DND-41 (cell line): ENCODE data around the gene LIMK2.

Experiments used
- ATAC-seq: fragments of 200-7000 bp; cut with Tn5 transposase; 3 replicates; pipeline ENCODE4 v1.9.1; 2021; ENCODE audit warnings: low read depth; ENCODE audit not compliant: insufficient read depth
- DNase-seq: peaks from one replicate; pipeline ENCODE4 v3.0.0-alpha.2; 2020
- H2AFZ ChIP-seq: 2 replicates; pipeline ENCODE4 v1.6.0; 2012; ENCODE audit warnings: low read depth, low read length
- H3K27ac ChIP-seq: 2 replicates; pipeline ENCODE4 v1.5.1; 2012; ENCODE audit warnings: low read length, inconsistent platforms
- H3K27me3 ChIP-seq: fragments of 200-600 bp; sonication (generic); 2 replicates; pipeline ENCODE4 v1.6.0; 2012; ENCODE audit warnings: low read length, mild to moderate bottlenecking, inconsistent platforms; ENCODE audit not compliant: insufficient read depth, poor library complexity
- H3K36me3 ChIP-seq: 2 replicates; pipeline ENCODE4 v1.5.1; 2012; ENCODE audit warnings: low read length, inconsistent platforms; ENCODE audit not compliant: insufficient read depth
- H3K4me1 ChIP-seq: 2 replicates; pipeline ENCODE4 v1.5.1; 2012; ENCODE audit warnings: mild to moderate bottlenecking, low read length; ENCODE audit not compliant: insufficient read depth
- H3K4me2 ChIP-seq: 2 replicates; pipeline ENCODE4 v1.6.0; 2012; ENCODE audit warnings: mild to moderate bottlenecking, moderate library complexity, low read length, inconsistent platforms; ENCODE audit not compliant: insufficient read depth
- H3K4me3 ChIP-seq, 2 experiments: fragments of 200-600 bp in 1 of 2; shearing (Covaris generic) in 1 of 2; 2 replicates each; pipeline ENCODE4 v1.5.1; 2012 to 2016; ENCODE audit warnings: inconsistent platforms in 2 of 2, low read length in 2 of 2, mild to moderate bottlenecking in 2 of 2, low read depth in 1 of 2, moderate library complexity in 1 of 2
- H3K79me2 ChIP-seq: 2 replicates; pipeline ENCODE4 v1.6.0; 2012; ENCODE audit warnings: low read length, inconsistent platforms; ENCODE audit not compliant: insufficient read depth
- H3K9ac ChIP-seq: 2 replicates; pipeline ENCODE4 v1.6.0; 2012; ENCODE audit warnings: low read depth, mild to moderate bottlenecking, inconsistent platforms, low read length, moderate library complexity
- H3K9me3 ChIP-seq: 2 replicates; pipeline ENCODE4 v1.5.1; 2012; ENCODE audit warnings: low read length, moderate library complexity, mild to moderate bottlenecking, inconsistent platforms; ENCODE audit not compliant: insufficient read depth, severe bottlenecking
- H4K20me1 ChIP-seq: 2 replicates; pipeline ENCODE4 v1.6.0; 2012; ENCODE audit warnings: low read length; ENCODE audit not compliant: insufficient read depth
- CTCF ChIP-seq: IDR thresholded peaks from 2 replicates; pipeline ENCODE4 v1.5.1; 2012; ENCODE audit warnings: borderline replicate concordance, low read length, moderate library complexity, mild to moderate bottlenecking; ENCODE audit not compliant: poor library complexity, severe bottlenecking; ENCODE audit errors: extremely low read depth
- EZH2 ChIP-seq: IDR thresholded peaks from 3 replicates; pipeline ENCODE4 v1.6.1; 2012; ENCODE audit warnings: borderline replicate concordance, low read depth, mild to moderate bottlenecking, moderate library complexity, low read length, inconsistent platforms; ENCODE audit not compliant: severe bottlenecking

The LIMK2 gene

GRCh38 chr22:31241936-31242335 lies 29.8 kb downstream of the LIMK2 start:
- Histone ChIP-seq H3K9ac (no peak overlapping the region), H2AFZ (no peak overlapping the region), H3K4me3 (no peak overlapping the region), H3K27me3 (no peaks in the 10 kb centered on the region), H3K9me3 (no peaks in the 10 kb centered on the region), H3K79me2 (no peaks in the 10 kb centered on the region; the same call in 1 of the 2 replicates), H4K20me1 (peaks cover 8% of the 10 kb centered on the region), H3K4me1 (no peaks in the 10 kb centered on the region), H3K27ac (no peak overlapping the region), H3K4me2 (no peak overlapping the region), H3K36me3 (peaks cover 11% of the 10 kb centered on the region)
- no peak for DNase-seq
- TF ChIP-seq CTCF (no peak), EZH2 (no peak)
- ATAC-seq = no peak

GRCh38 chr22:31243339-31244045 lies 31.4 kb downstream of the LIMK2 start:
- Histone ChIP-seq H3K4me1 (peaks cover 14% of the 10 kb centered on the region), H3K36me3 (peaks cover 13% of the 10 kb centered on the region), H4K20me1 (peaks cover 10% of the 10 kb centered on the region), H3K4me2 (no peak overlapping the region), H2AFZ (no peak overlapping the region), H3K4me3 (no peak overlapping the region), H3K79me2 (no peaks in the 10 kb centered on the region; the same call in none of the 2 replicates), H3K9me3 (no peaks in the 10 kb centered on the region), H3K9ac (no peak overlapping the region), H3K27ac (no peak overlapping the region), H3K27me3 (no peaks in the 10 kb centered on the region)
- ATAC-seq = no peak
- DNase-seq = no peak
- no peak for TF ChIP-seq EZH2
- no peak for TF ChIP-seq CTCF

GRCh38 chr22:31244046-31244942 lies 32.2 kb downstream of the LIMK2 start:
- DNase-seq (no peak), ATAC-seq (no peak)
- Histone ChIP-seq H2AFZ (no peak overlapping the region), H3K4me1 (peaks cover 21% of the 10 kb centered on the region), H3K4me3 (no peak overlapping the region), H3K79me2 (no peaks in the 10 kb centered on the region; the same call in 1 of the 2 replicates), H3K36me3 (peaks cover 19% of the 10 kb centered on the region), H3K9ac (no peak overlapping the region), H3K27me3 (no peaks in the 10 kb centered on the region), H3K4me2 (no peak overlapping the region), H4K20me1 (peaks cover 15% of the 10 kb centered on the region), H3K9me3 (no peaks in the 10 kb centered on the region), H3K27ac (no peak overlapping the region)
- TF ChIP-seq CTCF = no peak
- no peak for TF ChIP-seq EZH2
